Caco-2 (cell line): ENCODE measurements around the gene ZDHHC7. TPM values are rescaled to one million over a fixed set of nuclear protein-coding genes. Genes with fewer than 3 reads are reported as not detected.

Experiments used
- BruUV-seq: library from RNA; stranded (reverse); fragments of 400-500 nt; replicated peaks from 2 replicates; lab custom pipeline; 2021; lab: Mats Ljungman, UMichigan
- CTCF ChIA-PET: fragments of 300-600 bp; sonication (Branson Sonifier 250); formaldehyde crosslinking; loops from one replicate; lab custom pipeline; 2022; ENCODE audit warnings: antibody characterized with exemption; lab: Charles Lee
- POLR2A ChIA-PET: fragments of 300-600 bp; sonication (Branson Sonifier 250); formaldehyde crosslinking; loops from one replicate; lab custom pipeline; 2022; ENCODE audit warnings: antibody characterized with exemption; lab: Charles Lee
- DNase-seq, 2 experiments: peaks; one replicate each; pipeline versions ENCODE4 v3.0.0 to v3.0.0-alpha.2; 2020 to 2022
- H3K27me3 ChIP-seq: replicated peaks from 2 replicates; pipeline ENCODE4 v1.6.0; 2011; ENCODE audit warnings: low read length; ENCODE audit not compliant: control insufficient read depth, insufficient read depth
- H3K36me3 ChIP-seq: 2 replicates; pipeline ENCODE4 v1.5.1; 2011; ENCODE audit warnings: low read length; ENCODE audit not compliant: control insufficient read depth, insufficient read depth
- H3K4me1 ChIP-seq: fragments of 250-450 bp; sonication (Bioruptor Pico); 2 replicates; pipeline ENCODE4 v1.5.1; 2020; ENCODE audit warnings: mild to moderate bottlenecking
- H3K4me3 ChIP-seq: 2 replicates; pipeline ENCODE4 v1.5.1; 2011; ENCODE audit warnings: low read depth, mild to moderate bottlenecking, control low read depth, low read length
- H3K9me3 ChIP-seq: fragments of 250-450 bp; sonication (Bioruptor Pico); 2 replicates; pipeline ENCODE4 v1.5.1; 2020; ENCODE audit warnings: mild to moderate bottlenecking, moderate library complexity
- H3K27ac Mint-ChIP-seq: one replicate; pipeline ENCODE4 v1.8.0; 2022; ENCODE audit warnings: mixed read lengths; ENCODE audit not compliant: unreplicated experiment
- H3K27me3 Mint-ChIP-seq: one replicate; pipeline ENCODE4 v1.8.0; 2022; ENCODE audit warnings: mixed read lengths; ENCODE audit not compliant: insufficient read depth, unreplicated experiment
- H3K36me3 Mint-ChIP-seq: one replicate; pipeline ENCODE4 v1.8.0; 2022; ENCODE audit warnings: mild to moderate bottlenecking, mixed read lengths; ENCODE audit not compliant: insufficient read depth, unreplicated experiment
- H3K4me1 Mint-ChIP-seq: one replicate; pipeline ENCODE4 v1.8.0; 2022; ENCODE audit warnings: low read depth, mixed read lengths; ENCODE audit not compliant: unreplicated experiment
- H3K4me3 Mint-ChIP-seq: one replicate; pipeline ENCODE4 v1.8.0; 2022; ENCODE audit warnings: mild to moderate bottlenecking, moderate library complexity, mixed read lengths; ENCODE audit not compliant: unreplicated experiment
- H3K9me3 Mint-ChIP-seq: one replicate; pipeline ENCODE4 v1.8.0; 2022; ENCODE audit warnings: mixed read lengths; ENCODE audit not compliant: unreplicated experiment
- CTCF ChIP-seq, 2 experiments: fragments of 200-600 bp in 1 of 2; IDR thresholded peaks; 1 replicate in 1 of 2; 2 replicates in 1 of 2; pipeline versions ENCODE4 v1.5.1 to v1.8.0; 2011 to 2022; ENCODE audit warnings: antibody characterized with exemption in 1 of 2, control low read depth in 1 of 2, inconsistent platforms in 1 of 2, low read depth in 1 of 2, low read length in 1 of 2, mild to moderate bottlenecking in 1 of 2, moderate library complexity in 1 of 2; ENCODE audit not compliant: insufficient read depth in 1 of 2, severe bottlenecking in 1 of 2, unreplicated experiment in 1 of 2
- intact Hi-C: fragments of 100-400 bp; cut with micrococcal nuclease; formaldehyde crosslinking; loops from one replicate; pipeline ENCODE4 v1.10.0; 2022; ENCODE audit not compliant: unreplicated experiment
- total RNA-seq: library from RNA; stranded (reverse); gene quantifications from 2 replicates; pipeline ENCODE4 v1.2.3, GENCODE V29; 2022

The ZDHHC7 gene
- total RNA-seq, 1 experiment from 2014 or later: 85.7 TPM

GRCh38 chr16:85008271-85008670 lies 3.1 kb downstream of the ZDHHC7 start:
- Mint-ChIP-seq H3K27me3 (no peaks in the 10 kb centered on the region), H3K9me3 (no peaks in the 10 kb centered on the region), H3K4me3 (no peak overlapping the region), H3K27ac (no peak overlapping the region), H3K36me3 (peaks cover 51% of the 10 kb centered on the region), H3K4me1 (peaks cover 36% of the 10 kb centered on the region)
- no peak for DNase-seq
- Histone ChIP-seq H3K36me3 (peaks cover 3% of the 10 kb centered on the region; the same call in 1 of the 2 replicates), H3K4me1 (peaks cover 30% of the 10 kb centered on the region), H3K4me3 (no peak overlapping the region), H3K9me3 (no peaks in the 10 kb centered on the region), H3K27me3 (no peaks in the 10 kb centered on the region)
- CTCF ChIA-PET: interaction anchor here (0.7 kb wide), 1 partner anchor 19 kb away, joined by 3 read pairs; the partner anchor contains the start of gene KIAA0513
- POLR2A ChIA-PET: no interaction called here
- intact Hi-C loops: no loop called here
- no TSS peak for BruUV-seq
- TF ChIP-seq CTCF (IDR thresholded peaks at IDR 0.05; ENCODE audit: insufficient read depth in 1 of 2, low read depth in 1 of 2, low read length in 1 of 2, severe bottlenecking in 1 of 2, unreplicated experiment in 1 of 2): no peak

GRCh38 chr16:85007496-85008214 lies 3.7 kb downstream of the ZDHHC7 start:
- Histone ChIP-seq H3K36me3 (peaks cover 3% of the 10 kb centered on the region; the same call in 1 of the 2 replicates), H3K4me3 (no peak overlapping the region), H3K27me3 (no peaks in the 10 kb centered on the region), H3K4me1 (peaks cover 29% of the 10 kb centered on the region), H3K9me3 (no peaks in the 10 kb centered on the region)
- H3K4me3 Mint-ChIP-seq: no peak overlapping the region
- intact Hi-C loops: no loop called here
- no peaks in the 10 kb centered on the region for H3K27me3 Mint-ChIP-seq
- H3K36me3 Mint-ChIP-seq: peaks cover 52% of the 10 kb centered on the region
- DNase-seq: no peak
- no peak for TF ChIP-seq CTCF (IDR thresholded peaks at IDR 0.05; ENCODE audit: insufficient read depth in 1 of 2, low read depth in 1 of 2, low read length in 1 of 2, severe bottlenecking in 1 of 2, unreplicated experiment in 1 of 2)
- ChIA-PET CTCF (interaction anchor here (0.7 kb wide), 1 partner anchor 636 kb away, joined by 4 read pairs; no protein-coding TSS in a partner anchor), POLR2A (no interaction called here)
- H3K9me3 Mint-ChIP-seq: no peaks in the 10 kb centered on the region
- BruUV-seq: no TSS peak
- no peak overlapping the region for H3K27ac Mint-ChIP-seq
- peaks cover 39% of the 10 kb centered on the region for H3K4me1 Mint-ChIP-seq

- H3K4me3 ChIP-seq: no peak overlapping the region
- H3K4me1 ChIP-seq: peaks cover 34% of the 10 kb centered on the region
- H3K27ac Mint-ChIP-seq: peak overlapping the region; percentile 65
- H3K4me3 Mint-ChIP-seq: no peak overlapping the region
- no TSS peak for BruUV-seq
- H3K9me3 Mint-ChIP-seq: no peaks in the 10 kb centered on the region
- TF ChIP-seq CTCF (IDR thresholded peaks at IDR 0.05; ENCODE audit: insufficient read depth in 1 of 2, low read depth in 1 of 2, low read length in 1 of 2, severe bottlenecking in 1 of 2, unreplicated experiment in 1 of 2): no peak
- no peaks in the 10 kb centered on the region for H3K9me3 ChIP-seq
- H3K4me1 Mint-ChIP-seq: peaks cover 44% of the 10 kb centered on the region
- no peak for DNase-seq
- no peaks in the 10 kb centered on the region for H3K27me3 ChIP-seq
- intact Hi-C loops: no loop called here
- peaks cover 3% of the 10 kb centered on the region; the same call in 1 of the 2 replicates for H3K36me3 ChIP-seq
- no peaks in the 10 kb centered on the region for H3K27me3 Mint-ChIP-seq
- peaks cover 50% of the 10 kb centered on the region for H3K36me3 Mint-ChIP-seq
- POLR2A ChIA-PET: interaction anchor here (1.1 kb wide), 1 partner anchor 12 kb away, joined by 3 read pairs; no protein-coding TSS in a partner anchor
- CTCF ChIA-PET: interaction anchor here (0.7 kb wide), 1 partner anchor 635 kb away, joined by 4 read pairs; no protein-coding TSS in a partner anchor
Observed at GRCh38 chr16:85006639-85007038, 4.7 kb downstream of the ZDHHC7 start.
